Endothelial cell of umbilical vein (primary cell): ENCODE data around the gene CCNK.

Experiments
- CTCF ChIP-seq, 2 donors: IDR thresholded peaks; 1 replicate in 1 of 2; 2 replicates in 1 of 2; pipeline ENCODE4 v1.5.1; 2011; ENCODE audit warnings: low read length in 2 of 2, mild to moderate bottlenecking in 2 of 2, moderate library complexity in 2 of 2, control low read depth in 1 of 2, inconsistent platforms in 1 of 2, low read depth in 1 of 2; ENCODE audit not compliant: insufficient read depth in 1 of 2; ENCODE audit errors: extremely low read depth in 1 of 2
- MYC ChIP-seq: IDR thresholded peaks from one replicate; pipeline ENCODE4 v1.6.1; 2011; ENCODE audit warnings: mild to moderate bottlenecking, low read depth, low read length
- POLR2A ChIP-seq: IDR thresholded peaks from 2 replicates; pipeline ENCODE4 v1.6.1; 2012; ENCODE audit warnings: low read depth, mild to moderate bottlenecking, control low read depth, low read length
- POLR2AphosphoS5 ChIP-seq: IDR thresholded peaks from 2 replicates; pipeline ENCODE4 v1.6.1; 2012; ENCODE audit warnings: low read depth, mild to moderate bottlenecking, control low read depth, low read length, moderate library complexity; ENCODE audit not compliant: insufficient read depth

GRCh38 chr14:99535448-99535847 lies 54.2 kb downstream of the CCNK start:
- TF ChIP-seq CTCF (IDR thresholded peaks at IDR 0.05; ENCODE audit: extremely low read depth in 1 of 2, insufficient read depth in 1 of 2, low read depth in 1 of 2, low read length in 2 of 2) (no peak), POLR2A (no peak), MYC (no peak), POLR2AphosphoS5 (no peak)
